ENCODE measurements around the gene FSIP1.

DNA sequence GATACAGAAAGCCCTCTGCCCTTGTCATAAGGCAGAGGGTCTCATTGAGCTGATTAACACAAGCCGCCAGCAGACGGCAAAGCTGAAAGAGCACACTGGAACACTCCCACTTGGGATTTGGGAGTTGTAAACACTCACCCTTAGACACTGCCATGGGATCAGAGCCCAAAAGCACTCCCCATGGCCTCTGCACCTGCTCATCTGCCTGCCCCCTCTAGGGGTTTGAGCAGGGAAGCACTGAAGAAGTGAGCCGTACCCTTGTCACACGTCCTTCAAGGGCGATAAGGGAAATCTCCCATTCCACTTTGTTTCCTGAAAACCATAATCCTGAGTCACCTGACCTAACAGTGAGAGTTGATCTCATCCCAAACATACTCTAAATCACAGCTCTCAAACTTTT lies 14.7 kb downstream of the FSIP1 start:
- TF ChIP-seq, protein P1, sequence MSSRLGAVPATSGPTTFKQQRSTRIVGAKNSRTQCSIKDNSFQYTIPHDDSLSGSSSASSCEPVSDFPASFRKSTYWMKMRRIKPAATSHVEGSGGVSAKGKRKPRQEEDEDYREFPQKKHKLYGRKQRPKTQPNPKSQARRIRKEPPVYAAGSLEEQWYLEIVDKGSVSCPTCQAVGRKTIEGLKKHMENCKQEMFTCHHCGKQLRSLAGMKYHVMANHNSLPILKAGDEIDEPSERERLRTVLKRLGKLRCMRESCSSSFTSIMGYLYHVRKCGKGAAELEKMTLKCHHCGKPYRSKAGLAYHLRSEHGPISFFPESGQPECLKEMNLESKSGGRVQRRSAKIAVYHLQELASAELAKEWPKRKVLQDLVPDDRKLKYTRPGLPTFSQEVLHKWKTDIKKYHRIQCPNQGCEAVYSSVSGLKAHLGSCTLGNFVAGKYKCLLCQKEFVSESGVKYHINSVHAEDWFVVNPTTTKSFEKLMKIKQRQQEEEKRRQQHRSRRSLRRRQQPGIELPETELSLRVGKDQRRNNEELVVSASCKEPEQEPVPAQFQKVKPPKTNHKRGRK (tag; IDR thresholded peaks at IDR 0.05), result no peak
- no peak for TF ChIP-seq IRF1 (CRISPR knock-in tag; IDR thresholded peaks at IDR 0.05; ENCODE audit: borderline replicate concordance)
- no peak for TF ChIP-seq KDM1A (IDR thresholded peaks at IDR 0.05)
- no peak for TF ChIP-seq NCOA1 (IDR thresholded peaks at IDR 0.05; ENCODE audit: low read depth)
- TF ChIP-seq SPI1 (IDR thresholded peaks at IDR 0.05; ENCODE audit: borderline replicate concordance, low read depth, low read length), result no peak
- TF ChIP-seq CTCF (IDR thresholded peaks at IDR 0.05 in 2 of 3, conservative IDR thresholded peaks at IDR 0.05 in 1 of 3; ENCODE audit: insufficient read depth in 2 of 3, low read depth in 1 of 3, low read length in 3 of 3), result no peak
- no peak for TF ChIP-seq ZC3H8 (IDR thresholded peaks at IDR 0.05)
- no peak for TF ChIP-seq RBM39 (optimal IDR thresholded peaks at IDR 0.05; ENCODE audit: low read depth, low read length)
- no peak for TF ChIP-seq CBX8 (IDR thresholded peaks at IDR 0.05; ENCODE audit: borderline replicate concordance, extremely low read depth, low read depth, low read length, poor library complexity, severe bottlenecking)
- TF ChIP-seq TCF15 (CRISPR knock-in tag; IDR thresholded peaks at IDR 0.05), result no peak

All from K562 (cell line).